ENCODE measurements around the gene ALDH1A3.

The ALDH1A3 gene

GRCh38 chr15:100885116-100885515 is 5.5 kb downstream of the ALDH1A3 start:
- DNase-seq (ENCODE audit: low read depth), result no peak

GRCh38 chr15:100885811-100886210 is 6.2 kb downstream of the ALDH1A3 start:
- DNase-seq (ENCODE audit: low read depth), result no peak

GRCh38 chr15:100887211-100887913 is 7.7 kb downstream of the ALDH1A3 start:
- no peak for DNase-seq (ENCODE audit: low read depth)

GRCh38 chr15:100889385-100890050 is 9.9 kb downstream of the ALDH1A3 start:
- no peak for DNase-seq (ENCODE audit: low read depth)

GRCh38 chr15:100890051-100890720 is 10.6 kb downstream of the ALDH1A3 start:
- no peak for DNase-seq (ENCODE audit: low read depth)

GRCh38 chr15:100890850-100891249 is 11.2 kb downstream of the ALDH1A3 start:
- DNase-seq (ENCODE audit: low read depth), result no peak

GRCh38 chr15:100891307-100892012 is 11.8 kb downstream of the ALDH1A3 start:
- DNase-seq (ENCODE audit: low read depth), result no peak

- DNase-seq (ENCODE audit: low read depth), result no peak
Observed at GRCh38 chr15:100892013-100892355, 12.4 kb downstream of the ALDH1A3 start.

- no peak for DNase-seq (ENCODE audit: low read depth)
Observed at GRCh38 chr15:100893261-100893963, 13.8 kb downstream of the ALDH1A3 start.

GRCh38 chr15:100893964-100894295 is 14.3 kb downstream of the ALDH1A3 start:
- DNase-seq (ENCODE audit: low read depth), result no peak

GRCh38 chr15:100895721-100896120 is 16.1 kb downstream of the ALDH1A3 start:
- no peak for DNase-seq (ENCODE audit: low read depth)

- DNase-seq (ENCODE audit: low read depth), result no peak
Observed at GRCh38 chr15:100897221-100898151, 17.9 kb downstream of the ALDH1A3 start.

GRCh38 chr15:100898152-100898490 is 18.5 kb downstream of the ALDH1A3 start:
- DNase-seq (ENCODE audit: low read depth), result no peak

GRCh38 chr15:100898661-100899462 is 19.2 kb downstream of the ALDH1A3 start:
- DNase-seq (ENCODE audit: low read depth), result no peak

GRCh38 chr15:100899601-100900000 is 20.0 kb downstream of the ALDH1A3 start:
- DNase-seq (ENCODE audit: low read depth), result no peak

- no peak for DNase-seq (ENCODE audit: low read depth)
Observed at GRCh38 chr15:100900136-100900794, 20.6 kb downstream of the ALDH1A3 start.

- no peak for DNase-seq (ENCODE audit: low read depth)
Observed at GRCh38 chr15:100900795-100901169, 21.2 kb downstream of the ALDH1A3 start.

- DNase-seq (ENCODE audit: low read depth), result no peak
Observed at GRCh38 chr15:100901296-100901695, 21.7 kb downstream of the ALDH1A3 start.

GRCh38 chr15:100901702-100902435 is 22.2 kb downstream of the ALDH1A3 start:
- no peak for DNase-seq (ENCODE audit: low read depth)
